ENCODE results near the gene KCNA2.

The KCNA2 gene

GRCh38 chr1:110572751-110573150 is 33.4 kb downstream of the KCNA2 start:
- no peak for DNase-seq (ENCODE audit: low read depth in 4 of 4, low spot score in 1 of 4)

GRCh38 chr1:110570901-110571300 is 35.3 kb downstream of the KCNA2 start:
- no peak for DNase-seq (ENCODE audit: low read depth in 4 of 4, low spot score in 1 of 4)

- no peak for DNase-seq (ENCODE audit: low read depth in 4 of 4, low spot score in 1 of 4)
These were observed 35.9 kb downstream of the KCNA2 start for GRCh38 chr1:110570307-110570706.

DNA sequence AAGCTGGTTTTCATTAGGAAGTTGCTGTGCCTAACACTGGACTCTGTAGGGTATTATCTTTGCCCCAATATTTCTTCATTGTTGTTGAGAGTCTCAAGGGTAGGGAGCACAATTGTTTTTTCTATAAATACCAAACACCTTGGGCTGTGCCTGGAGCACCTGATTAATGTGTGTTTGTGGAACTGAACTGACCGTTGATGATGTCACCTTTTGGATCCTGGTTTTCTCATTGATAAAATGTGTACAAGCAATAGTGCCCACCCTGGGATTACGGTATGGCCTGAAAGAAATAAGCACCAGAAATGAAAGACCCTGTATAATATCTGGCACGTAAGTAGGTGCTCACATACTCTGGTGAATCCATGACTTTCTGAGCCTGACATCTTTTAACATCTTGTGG is 39.3 kb downstream of the KCNA2 start:
- DNase-seq (ENCODE audit: low read depth in 4 of 4, low spot score in 1 of 4) = no peak

GRCh38 chr1:110565565-110565964 is 40.6 kb downstream of the KCNA2 start:
- DNase-seq (ENCODE audit: low read depth in 4 of 4, low spot score in 1 of 4) = no peak

DNA sequence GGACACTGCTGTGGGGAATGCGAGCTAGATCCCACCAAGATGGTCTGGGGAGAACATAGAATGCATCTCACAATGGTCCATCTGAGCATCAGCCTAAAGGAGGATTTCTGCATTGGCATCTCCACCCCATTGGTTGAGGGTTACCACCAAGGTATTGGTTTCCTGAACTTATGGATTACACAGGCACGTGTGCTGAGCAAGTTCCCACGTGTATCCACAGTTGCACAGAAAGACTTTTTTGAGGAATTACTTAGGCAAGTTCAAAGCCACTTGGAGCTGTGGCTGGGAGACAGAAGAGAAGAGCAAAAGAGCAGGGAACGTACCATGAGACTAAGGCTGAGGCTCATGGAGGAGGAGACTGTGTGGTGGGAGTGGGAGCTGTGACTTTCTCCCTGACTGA is 43.1 kb downstream of the KCNA2 start:
- no peak for DNase-seq (ENCODE audit: low read depth in 4 of 4, low spot score in 1 of 4)

- DNase-seq (ENCODE audit: low read depth in 4 of 4, low spot score in 1 of 4) = no peak
These were observed 44.6 kb downstream of the KCNA2 start for GRCh38 chr1:110561596-110561995.

DNA sequence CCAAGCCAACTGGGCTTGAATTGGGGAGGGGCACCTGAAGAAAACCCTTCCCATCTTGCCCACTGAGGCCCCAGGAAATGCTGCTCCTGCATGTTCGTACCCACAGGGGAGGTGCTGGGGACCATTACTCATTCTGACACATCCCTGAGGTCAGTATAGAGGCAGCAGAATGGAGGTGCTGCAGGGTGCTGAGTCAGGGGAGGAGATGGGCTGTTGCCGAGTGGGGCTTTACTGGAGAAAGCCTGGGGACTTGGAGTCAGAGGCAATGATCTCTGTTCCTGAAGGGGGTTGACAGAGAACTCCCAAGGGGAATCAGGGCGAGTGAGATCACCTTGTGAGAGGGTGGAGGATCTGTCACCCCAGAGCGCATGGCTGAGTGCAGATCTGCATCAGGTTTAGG is 47.0 kb downstream of the KCNA2 start:
- no peak for DNase-seq (ENCODE audit: low read depth in 4 of 4, low spot score in 1 of 4)

DNA sequence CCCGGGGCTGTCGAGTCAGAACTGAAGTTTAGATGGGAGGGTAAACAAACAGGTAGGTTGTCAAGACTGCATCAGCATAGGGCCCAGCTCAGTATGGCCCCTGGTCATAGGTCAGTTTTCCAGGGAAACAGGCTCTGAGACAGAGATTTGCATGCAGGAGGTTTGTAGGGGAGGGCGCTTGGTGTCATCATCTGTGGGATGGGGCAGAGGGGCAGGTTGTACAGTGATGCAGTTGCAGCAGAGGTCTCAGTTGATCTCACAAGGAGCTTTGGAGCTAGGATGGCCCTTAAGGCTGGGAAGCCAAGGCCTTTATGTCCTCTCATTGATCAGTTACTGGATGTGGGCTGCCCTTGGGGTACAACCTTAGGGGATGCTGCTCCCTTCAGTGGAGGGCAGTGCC is 48.7 kb downstream of the KCNA2 start:
- no peak for DNase-seq (ENCODE audit: low read depth in 4 of 4, low spot score in 1 of 4)

GRCh38 chr1:110556471-110556807 is 49.7 kb downstream of the KCNA2 start:
- no peak for DNase-seq (ENCODE audit: low read depth in 4 of 4, low spot score in 1 of 4)

DNA sequence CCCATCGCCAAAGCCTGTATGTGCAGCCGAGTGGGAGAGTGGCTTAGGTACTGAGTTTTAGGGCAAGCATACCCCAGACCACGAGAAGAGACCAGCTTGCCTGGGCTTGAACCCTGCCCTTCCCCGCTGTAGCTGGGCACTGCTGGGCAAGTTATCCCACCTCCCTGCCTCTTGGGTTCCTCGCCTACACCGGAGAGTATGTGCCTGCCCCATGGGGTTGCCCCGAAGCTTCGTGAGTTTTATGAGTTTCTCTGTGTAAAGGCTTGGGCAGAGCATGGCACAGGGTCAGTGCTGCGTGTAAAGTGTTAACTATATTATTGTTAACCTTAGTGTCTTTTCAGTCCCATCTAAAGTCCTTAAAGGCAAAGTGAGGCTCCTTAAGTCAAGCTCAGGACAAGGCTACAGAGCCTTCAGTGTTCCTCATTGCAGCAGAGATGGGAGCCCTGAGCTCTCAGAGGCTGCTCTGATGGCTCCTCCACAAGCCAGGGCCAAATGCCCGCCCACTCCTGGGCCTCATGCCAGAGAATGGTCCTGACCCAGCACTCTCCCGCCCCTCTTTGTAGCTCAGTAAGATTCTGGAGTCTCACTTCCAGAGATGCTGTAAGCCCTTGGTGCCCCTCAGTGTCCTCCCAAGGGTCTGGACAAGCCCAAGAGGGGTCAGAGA is 50.2 kb downstream of the KCNA2 start:
- DNase-seq (ENCODE audit: low read depth in 4 of 4, low spot score in 1 of 4) = no peak

GRCh38 chr1:110554871-110555801 is 51.0 kb downstream of the KCNA2 start:
- peak in 3 of 4 experiments; percentile 28 to 55 (median 39) for DNase-seq (ENCODE audit: low read depth in 4 of 4, low spot score in 1 of 4)

DNA sequence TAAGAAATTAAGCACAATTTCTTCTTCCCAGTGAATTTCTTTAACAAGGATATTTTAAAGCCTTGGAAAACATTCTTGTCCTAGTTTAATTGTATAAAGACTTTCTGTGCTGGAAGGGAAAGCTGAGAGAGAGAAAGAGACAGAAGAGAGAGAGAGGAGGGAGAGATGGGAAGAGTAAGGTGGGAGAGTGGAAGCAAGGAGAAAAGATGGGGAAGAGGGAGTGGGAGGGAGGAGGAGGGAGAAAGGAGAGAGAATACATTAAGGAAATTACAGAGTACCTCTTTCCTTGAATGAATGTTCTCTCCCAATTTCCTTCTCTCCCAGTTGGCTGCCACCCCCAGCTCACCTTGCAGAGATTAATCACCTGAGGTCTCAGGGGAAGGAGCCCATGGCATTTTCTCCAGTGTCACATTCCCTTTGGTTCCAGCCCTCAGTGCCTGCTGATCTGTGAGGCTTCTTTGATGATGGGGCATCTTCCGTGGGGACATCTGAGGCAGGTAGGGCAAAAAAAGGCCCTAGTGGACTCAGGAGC is 54.8 kb downstream of the KCNA2 start:
- no peak for DNase-seq (ENCODE audit: low read depth in 4 of 4, low spot score in 1 of 4)

DNA sequence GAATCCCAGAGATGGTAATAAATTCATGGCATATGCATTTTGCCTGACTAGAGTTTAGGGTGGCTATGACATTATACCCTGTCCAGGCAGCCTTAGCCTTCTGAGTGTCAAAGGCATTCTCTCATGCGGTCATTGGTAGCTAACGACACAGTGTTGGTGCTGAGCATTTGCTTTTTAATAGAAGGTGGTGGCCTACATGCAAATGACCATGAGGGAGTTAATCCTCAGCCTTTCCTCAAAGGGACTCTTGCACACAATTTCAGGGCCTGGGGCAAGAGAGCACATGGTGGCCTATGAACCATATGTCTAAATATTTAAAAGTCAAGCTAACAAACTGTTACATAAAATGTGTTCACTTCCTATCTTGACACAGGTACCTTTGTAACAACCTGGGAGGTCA is 56.3 kb downstream of the KCNA2 start:
- no peak for DNase-seq (ENCODE audit: low read depth in 4 of 4, low spot score in 1 of 4)

GRCh38 chr1:110548381-110548780 is 57.8 kb downstream of the KCNA2 start:
- no peak for DNase-seq (ENCODE audit: low read depth in 4 of 4, low spot score in 1 of 4)

GRCh38 chr1:110547017-110547416 is 59.1 kb downstream of the KCNA2 start:
- DNase-seq (ENCODE audit: low read depth in 4 of 4, low spot score in 1 of 4) = no peak

GRCh38 chr1:110545492-110545891 is 60.7 kb downstream of the KCNA2 start:
- DNase-seq (ENCODE audit: low read depth in 4 of 4, low spot score in 1 of 4) = no peak

DNA sequence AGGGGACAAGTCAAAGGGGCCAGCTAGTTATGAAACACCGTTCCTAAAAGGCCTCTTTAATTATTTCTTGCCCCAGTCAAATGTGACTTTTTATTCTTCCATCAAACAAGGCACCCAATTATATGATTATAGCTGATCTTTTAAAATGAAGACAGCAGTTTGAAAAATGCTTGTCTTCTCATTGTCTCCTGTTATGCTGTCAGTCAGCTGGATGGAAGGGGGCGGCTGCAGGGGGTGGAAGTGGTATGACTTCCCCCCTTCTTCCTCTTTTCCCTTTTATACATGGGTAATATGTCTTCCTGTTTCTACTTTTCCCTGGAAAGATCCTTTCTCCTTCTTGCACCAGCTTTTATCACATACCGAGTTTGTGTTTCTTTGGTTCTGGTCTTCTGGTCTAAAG is 61.4 kb downstream of the KCNA2 start:
- DNase-seq (ENCODE audit: low read depth in 4 of 4, low spot score in 1 of 4) = no peak
